Epithelial cell of esophagus (primary cell): ENCODE data around the gene PDE6H.
A peak's percentile ranks its signal among the peaks of the same experiment; 100 is the strongest.

ENCODE experiments used
- DNase-seq: peaks from one replicate; pipeline ENCODE4 v3.0.0; 2010; ENCODE audit warnings: low read depth
- H3K4me3 ChIP-seq: 2 replicates; pipeline ENCODE4 v1.5.1; 2011; ENCODE audit warnings: mild to moderate bottlenecking, low read length, control low read depth
- CTCF ChIP-seq: IDR thresholded peaks from 2 replicates; pipeline ENCODE4 v1.5.1; 2011; ENCODE audit warnings: low read depth, mild to moderate bottlenecking, low read length, control low read depth, inconsistent platforms; ENCODE audit not compliant: insufficient read depth; ENCODE audit errors: missing control alignments

The PDE6H gene

GRCh38 chr12:14941369-14941768, 31.5 kb upstream of the PDE6H start:
- DNase-seq: no peak
- TF ChIP-seq CTCF: no peak
- H3K4me3 ChIP-seq: no peak overlapping the region

GRCh38 chr12:14942196-14942931, 30.5 kb upstream of the PDE6H start:
- DNase-seq: no peak
- H3K4me3 ChIP-seq: no peak overlapping the region
- no peak for TF ChIP-seq CTCF

- DNase-seq: no peak
- H3K4me3 ChIP-seq: no peak overlapping the region
- TF ChIP-seq CTCF: no peak
These were observed 26.7 kb upstream of the PDE6H start for GRCh38 chr12:14946162-14946561.

- no peak for TF ChIP-seq CTCF
- no peak overlapping the region for H3K4me3 ChIP-seq
- no peak for DNase-seq
These were observed 26.0 kb upstream of the PDE6H start for GRCh38 chr12:14946861-14947260.

GRCh38 chr12:14948672-14949071, 24.2 kb upstream of the PDE6H start:
- peak; percentile 58 for DNase-seq
- no peak overlapping the region for H3K4me3 ChIP-seq
- no peak for TF ChIP-seq CTCF

- TF ChIP-seq CTCF: no peak
- no peak for DNase-seq
- no peak overlapping the region for H3K4me3 ChIP-seq
These were observed 23.2 kb upstream of the PDE6H start for GRCh38 chr12:14949631-14950030.

- no peak overlapping the region for H3K4me3 ChIP-seq
- TF ChIP-seq CTCF: no peak
- no peak for DNase-seq
These were observed 22.4 kb upstream of the PDE6H start for GRCh38 chr12:14950421-14950820.
